NCI-H446 treated with DMSO at 0.1 percent for 48 hours (cell line): ENCODE measurements around the gene COMP.
"Not testable (repeated sequence)": the region's sequence is repeated elsewhere in the genome, so short reads cannot be mapped to it uniquely, and the experiment has no call there.

Experiments
- DNase-seq: peaks from one replicate; lab custom pipeline; 2025; lab: John Stamatoyannopoulos, UW

Gene COMP

GRCh38 chr19:18790566-18791314, at the start of gene COMP:
COMP (minus strand) TSS chr19:18791305; CDS start chr19:18791269, 36 bp downstream.
- DNase-seq: no peak

- DNase-seq: no peak
These were observed 49.5 kb upstream of the COMP start for GRCh38 chr19:18840288-18841267.

- no peak for DNase-seq
These were observed 48.6 kb upstream of the COMP start for GRCh38 chr19:18839465-18840287.

DNA sequence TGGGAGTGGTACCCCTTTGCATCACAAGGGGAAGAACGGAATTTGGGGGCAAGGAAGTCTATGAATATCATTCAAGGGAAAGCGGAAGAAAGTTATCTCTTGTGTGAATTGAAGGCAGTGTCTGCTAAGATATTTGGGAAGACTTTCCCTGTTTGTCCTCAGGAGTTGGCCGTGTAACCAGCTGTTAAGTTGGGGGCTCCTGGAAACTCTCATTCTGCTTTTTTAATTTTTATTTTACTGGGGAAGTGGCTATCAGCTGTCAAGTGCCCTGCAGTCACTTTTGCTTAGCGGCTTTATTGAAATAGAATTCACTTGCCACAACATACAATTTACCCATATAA, 43.5 kb upstream of the COMP start:
- no peak for DNase-seq

GRCh38 chr19:18833849-18834643, 42.9 kb upstream of the COMP start:
- no peak for DNase-seq

DNA sequence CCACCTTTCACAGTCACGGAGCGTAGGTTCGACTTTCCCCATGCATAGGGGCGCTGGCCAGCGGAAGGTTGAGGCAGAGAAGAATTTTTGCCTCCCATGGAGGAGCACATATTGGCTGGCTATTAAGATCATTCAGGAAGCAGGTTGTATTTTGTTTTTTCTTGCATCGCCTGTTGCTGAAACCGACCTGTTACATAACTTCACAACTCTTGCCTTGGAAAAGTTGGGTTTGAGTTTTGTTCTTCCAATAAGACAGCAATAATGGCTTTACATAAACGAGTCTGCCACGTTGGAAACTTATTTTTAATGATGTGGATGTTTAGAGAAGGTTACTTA, 42.0 kb upstream of the COMP start:
- no peak for DNase-seq

DNA sequence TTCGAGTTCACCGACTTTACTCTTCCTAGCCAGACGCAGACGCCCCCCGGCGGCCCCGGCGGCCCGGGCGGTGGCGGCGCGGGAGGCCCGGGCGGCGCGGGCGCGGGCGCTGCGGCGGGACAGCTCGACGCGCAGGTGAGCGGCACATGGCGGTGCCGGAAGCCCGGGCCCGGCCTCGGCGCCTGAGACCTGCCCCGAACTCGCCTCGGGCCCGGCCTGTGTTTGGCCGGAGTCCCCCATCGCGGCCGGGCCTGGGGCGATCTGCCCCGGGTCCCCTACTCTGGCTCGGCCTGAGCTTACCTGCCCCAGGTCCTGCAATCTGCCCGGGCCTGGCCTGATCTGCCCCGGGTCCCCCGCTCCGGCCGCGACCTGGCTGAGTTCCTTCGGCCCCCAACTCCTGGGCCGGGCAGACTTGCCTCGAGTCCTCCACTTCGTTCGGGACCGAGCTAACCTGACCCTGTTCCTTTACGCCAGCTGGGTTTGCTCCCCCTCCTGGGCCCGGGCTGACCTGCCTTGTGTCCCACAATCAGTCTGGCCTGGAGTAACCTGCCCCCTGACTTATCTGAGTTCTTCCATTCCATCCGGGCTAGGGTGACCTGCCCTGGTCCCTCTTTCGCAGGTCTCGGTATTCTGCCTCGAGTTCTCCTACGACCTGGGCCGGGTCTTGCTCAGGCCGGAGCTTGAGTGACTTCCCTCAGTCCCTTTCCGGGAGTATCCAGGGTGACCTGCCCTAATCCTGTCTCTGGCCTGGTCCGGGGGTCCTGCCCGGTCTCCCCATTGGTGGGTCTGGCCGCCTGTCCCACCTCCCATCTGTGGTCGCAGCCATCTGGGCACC, 41.4 kb upstream of the COMP start:
- DNase-seq: no peak

DNA sequence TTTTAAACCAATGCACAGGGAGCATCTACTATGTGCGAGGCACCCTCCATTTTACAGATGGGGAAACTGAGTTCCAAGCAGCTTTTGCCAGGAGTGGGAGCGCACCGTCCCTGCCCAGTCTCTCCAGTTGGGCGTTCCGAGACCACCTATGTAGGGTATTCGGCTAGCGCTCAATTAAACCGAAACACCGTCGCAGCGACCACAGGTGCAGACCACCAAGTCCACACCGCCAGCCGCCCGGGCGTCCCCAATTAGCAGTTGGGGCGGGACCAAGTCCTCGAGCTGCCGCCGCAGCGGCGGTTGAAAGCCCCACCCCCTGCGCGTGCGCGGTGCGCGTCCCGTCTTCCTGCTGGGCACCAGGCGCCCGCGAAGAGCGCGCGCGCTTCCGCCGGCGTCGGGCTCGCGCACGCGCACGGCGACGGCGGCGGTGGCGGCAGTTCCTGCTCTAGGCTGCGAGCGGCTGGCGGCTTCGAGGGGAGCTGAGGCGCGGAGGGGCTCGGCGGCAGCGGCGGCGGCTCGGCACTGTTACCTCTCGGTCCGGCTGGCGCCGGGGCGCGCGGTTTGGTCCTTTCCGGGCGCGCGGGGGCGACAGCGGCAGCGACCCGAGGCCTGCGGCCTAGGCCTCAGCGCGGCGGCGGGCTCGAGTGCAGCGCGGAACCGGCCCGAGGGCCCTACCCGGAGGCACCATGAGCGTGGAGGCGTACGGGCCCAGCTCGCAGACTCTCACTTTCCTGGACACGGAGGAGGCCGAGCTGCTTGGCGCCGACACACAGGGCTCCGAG, 40.6 kb upstream of the COMP start, which contains the start of gene UPF1:
UPF1 (plus strand) TSS at position 436 of the 782 bp plus-strand sequence; CDS start at position 687, 251 bp downstream.
- DNase-seq: peak; percentile 85

DNA sequence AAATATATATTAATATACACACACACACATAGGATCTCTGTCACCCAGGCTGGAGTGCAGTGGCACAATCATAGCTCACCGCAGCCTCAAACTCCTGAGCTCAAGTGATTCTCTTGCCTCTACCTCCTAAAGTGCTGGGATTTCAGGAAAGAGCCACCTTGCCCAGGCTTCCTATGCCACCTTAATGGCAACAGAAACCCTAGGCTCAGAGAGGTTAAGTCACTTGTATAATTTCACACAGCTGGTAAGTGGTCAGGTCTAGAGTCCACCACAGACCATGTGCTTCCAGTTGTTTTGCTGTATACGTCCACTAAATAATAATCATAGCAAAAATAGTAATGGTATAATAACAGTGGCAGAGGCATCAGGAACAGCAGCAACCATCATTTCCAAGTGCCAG, 39.4 kb upstream of the COMP start:
- DNase-seq: no peak

- DNase-seq: no peak
These were observed 37.7 kb upstream of the COMP start for GRCh38 chr19:18828786-18829185.

DNA sequence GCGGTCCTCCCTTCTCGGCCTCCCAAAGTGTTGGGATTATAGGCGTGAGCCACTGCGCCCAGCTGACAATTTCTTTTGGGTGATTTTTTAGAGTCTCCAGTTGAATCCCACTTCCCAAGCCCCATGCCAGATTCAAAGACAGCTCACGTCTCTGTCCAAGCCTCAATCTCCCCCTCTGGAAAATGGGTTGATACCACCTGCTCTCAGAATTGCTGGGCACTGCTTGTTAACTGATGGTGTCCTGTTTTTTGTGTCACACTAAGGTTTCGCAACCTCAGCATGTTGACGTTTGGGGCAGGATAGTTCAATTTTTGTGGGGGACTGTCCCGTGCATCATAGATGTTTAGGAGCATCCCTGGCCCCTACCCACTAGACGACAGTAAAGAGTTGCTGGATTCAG, 26.5 kb upstream of the COMP start:
- DNase-seq: no peak

- not testable (repeated sequence) for DNase-seq
These were observed 25.5 kb upstream of the COMP start for GRCh38 chr19:18816645-18817044.

GRCh38 chr19:18815673-18816072, 24.6 kb upstream of the COMP start:
- DNase-seq: no peak

GRCh38 chr19:18814063-18814462, 23.0 kb upstream of the COMP start:
- no peak for DNase-seq

DNA sequence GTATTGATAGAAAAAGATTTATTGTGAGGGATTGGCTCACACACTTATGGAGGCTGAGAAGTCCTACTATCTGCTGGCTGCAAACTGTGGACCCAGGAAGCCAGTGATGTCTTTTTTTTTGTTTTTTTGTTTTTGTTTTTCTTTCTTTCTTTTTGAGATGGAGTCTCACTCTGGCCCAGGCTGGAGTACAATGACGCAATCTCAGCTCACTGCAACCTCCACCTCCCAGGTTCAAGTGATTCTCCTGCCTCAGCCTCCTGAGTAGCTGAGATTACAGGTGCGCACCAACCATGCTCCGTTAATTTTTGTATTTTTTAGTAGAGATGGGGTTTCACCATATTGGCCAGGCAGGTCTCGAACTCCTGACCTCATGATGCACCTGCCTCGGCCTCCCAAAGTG, 20.5 kb upstream of the COMP start:
- DNase-seq: not testable (repeated sequence)

GRCh38 chr19:18809149-18809868, 18.2 kb upstream of the COMP start:
- no peak for DNase-seq

- no peak for DNase-seq
These were observed 16.8 kb upstream of the COMP start for GRCh38 chr19:18807861-18808331.

- DNase-seq: no peak
These were observed 13.5 kb upstream of the COMP start for GRCh38 chr19:18804643-18805042.

DNA sequence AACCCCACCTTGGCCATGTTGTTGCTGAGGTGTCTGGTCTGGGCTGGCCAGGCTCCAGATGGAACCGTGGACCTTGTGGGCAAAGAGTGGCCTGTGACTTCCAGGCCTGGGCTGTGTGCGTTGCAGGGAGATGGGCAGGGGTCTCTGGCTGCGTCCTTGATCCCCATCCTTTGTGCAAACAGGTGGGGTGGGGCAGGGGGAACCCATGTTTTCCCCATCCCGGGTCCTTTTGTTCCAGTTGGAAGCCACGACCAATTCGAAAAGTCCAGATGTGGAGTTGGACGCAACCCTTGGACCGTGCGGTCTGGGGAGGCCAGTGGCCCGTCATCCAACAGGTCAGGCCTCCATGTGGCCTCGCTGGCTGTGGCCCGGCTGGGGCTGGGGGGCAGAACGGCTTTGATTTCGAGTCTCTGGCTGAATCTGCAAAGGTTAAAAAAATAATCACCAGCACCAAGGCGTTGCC, 13.1 kb upstream of the COMP start:
- DNase-seq: no peak
